Activated CD8-positive, alpha-beta memory T cell treated with anti-CD3 and anti-CD28 coated beads, Interleukin-2, amount 50 U/mL, for 24 hours (primary cell): ENCODE data around the gene NAV1.
"Not testable (repeated sequence)": the region's sequence is repeated elsewhere in the genome, so short reads cannot be mapped to it uniquely, and the experiment has no call there.

Experiments
- DNase-seq: peaks from one replicate; pipeline ENCODE4 v3.0.0-alpha.2; 2020; ENCODE audit errors: extremely low read depth

The NAV1 gene

DNA sequence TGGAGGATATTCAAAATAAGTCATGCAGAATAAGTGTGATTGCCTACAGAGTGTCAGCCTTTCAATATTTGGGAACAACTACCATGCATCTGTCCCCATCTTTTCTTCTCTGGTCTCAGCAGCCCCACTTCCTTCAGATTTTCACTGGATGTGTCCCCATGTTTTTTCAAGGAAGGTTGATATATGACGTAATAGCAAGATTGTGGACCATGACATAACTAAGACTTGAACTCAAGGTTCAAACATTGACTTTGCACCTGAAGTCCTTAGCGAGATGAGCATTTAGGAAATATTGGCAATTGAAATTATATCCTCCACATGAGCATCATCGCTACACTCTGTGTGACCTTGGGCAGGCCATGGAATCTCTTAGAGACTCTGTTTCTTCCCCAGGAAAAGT, 5.8 kb downstream of the NAV1 start:
- DNase-seq: no peak

DNA sequence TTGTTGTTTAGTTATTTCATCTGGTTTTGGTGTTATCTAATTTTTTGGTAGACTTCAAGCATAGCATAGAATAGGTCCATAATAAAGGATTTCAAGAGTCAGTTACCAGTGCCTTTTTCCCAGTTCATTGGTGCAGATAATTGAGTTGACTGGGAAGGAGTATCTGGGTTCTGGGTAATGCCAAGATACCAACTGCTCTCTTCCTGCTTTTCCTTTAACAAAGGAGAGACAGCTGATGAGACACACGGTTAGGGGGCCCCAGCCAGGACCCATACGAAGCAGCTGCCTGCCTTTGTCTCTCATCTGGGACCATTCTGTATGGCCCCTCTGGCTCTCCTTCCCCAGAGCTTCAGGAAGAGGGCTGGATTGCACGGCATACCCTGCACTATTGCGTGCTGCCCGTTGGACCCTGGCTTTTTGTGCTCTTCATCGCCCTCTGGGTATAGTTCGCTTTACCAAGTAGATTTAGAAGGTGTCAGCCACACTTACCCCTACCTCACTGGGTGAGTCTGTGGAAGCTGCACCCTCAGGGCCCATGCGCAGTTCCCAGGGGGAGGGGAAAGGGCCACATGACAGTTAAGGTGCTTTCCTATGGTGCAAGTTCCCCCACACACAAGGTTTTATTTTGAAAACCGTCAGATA, 7.0 kb downstream of the NAV1 start:
- no peak for DNase-seq

DNA sequence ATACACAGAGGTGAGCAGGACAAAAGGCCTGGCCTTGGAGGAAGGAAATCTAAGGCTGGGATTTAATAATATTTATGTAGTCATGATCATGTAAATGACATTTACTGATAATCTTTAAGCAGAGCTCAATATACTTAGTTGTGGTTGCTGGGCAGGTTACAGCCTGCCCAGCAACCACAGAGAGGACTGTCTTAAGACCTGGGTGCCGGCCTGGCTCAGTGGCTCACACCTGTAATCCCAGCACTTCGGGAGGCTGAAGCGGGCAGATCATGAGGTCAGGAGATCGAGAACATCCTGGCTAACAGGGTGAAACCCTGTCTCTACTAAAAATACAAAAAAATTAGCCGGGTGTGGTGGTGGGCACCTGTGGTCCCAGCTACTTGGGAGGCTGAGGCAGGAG, 10.6 kb downstream of the NAV1 start:
- not testable (repeated sequence) for DNase-seq

DNA sequence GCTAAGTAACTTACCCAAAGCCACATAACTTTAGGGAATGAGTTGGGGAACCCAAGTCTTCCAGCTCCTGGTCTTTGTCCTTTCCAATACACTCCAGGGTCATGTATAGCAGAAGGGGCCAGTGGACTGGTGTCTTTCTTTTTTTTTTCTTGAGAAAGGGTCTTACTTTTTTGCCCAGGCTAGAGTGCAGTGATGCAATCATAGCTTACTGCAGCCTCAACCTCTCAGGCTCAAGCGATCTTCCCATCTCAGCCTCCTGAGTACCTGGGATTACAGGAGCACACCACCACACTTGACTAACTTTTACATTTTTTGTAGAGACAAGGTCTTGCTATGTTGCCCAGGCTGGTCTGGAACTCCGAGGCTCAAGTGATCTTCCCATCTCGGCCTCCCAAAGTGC, 12.2 kb downstream of the NAV1 start:
- no peak for DNase-seq

DNA sequence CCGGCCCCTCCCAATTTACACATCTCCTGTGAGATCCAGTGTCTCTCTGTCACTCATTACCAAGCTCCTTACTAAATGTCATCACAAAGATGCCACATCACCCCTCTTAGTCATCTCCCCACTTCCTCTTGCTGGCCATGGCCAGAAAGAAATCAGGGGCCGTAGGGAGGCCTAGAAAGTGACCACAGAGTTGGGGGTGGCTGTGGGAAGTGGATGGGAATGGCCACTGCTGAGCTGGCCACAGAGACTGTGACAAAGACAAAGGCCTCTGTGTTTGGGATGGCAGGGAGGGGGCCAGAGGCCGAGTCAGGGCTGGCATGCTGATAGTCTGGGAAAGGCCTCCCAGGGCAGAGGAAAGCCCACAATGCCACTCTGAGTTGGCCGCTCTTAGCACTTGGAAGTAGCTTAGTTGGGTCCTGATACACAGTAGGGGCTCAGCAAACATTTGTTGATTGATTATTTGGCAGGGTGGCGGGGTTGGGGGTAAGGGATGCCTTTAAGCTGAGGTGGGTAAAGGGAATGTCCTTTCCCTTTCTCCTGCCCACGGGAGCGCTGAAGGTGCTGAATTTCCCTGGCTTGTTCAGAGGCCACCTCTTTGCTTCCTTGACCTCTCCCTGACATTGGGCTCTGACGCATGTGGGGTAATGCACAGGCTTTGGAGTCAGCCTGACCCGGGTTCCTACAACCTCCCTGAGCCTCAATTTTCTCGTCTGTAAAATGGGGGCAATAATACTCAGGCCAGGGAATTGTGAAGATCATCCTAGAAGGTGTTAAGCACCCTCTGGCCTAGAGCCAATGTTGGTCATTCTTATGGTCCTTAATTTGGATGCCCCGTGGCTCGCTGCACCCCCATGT, 13.2 kb downstream of the NAV1 start:
- DNase-seq: no peak

DNA sequence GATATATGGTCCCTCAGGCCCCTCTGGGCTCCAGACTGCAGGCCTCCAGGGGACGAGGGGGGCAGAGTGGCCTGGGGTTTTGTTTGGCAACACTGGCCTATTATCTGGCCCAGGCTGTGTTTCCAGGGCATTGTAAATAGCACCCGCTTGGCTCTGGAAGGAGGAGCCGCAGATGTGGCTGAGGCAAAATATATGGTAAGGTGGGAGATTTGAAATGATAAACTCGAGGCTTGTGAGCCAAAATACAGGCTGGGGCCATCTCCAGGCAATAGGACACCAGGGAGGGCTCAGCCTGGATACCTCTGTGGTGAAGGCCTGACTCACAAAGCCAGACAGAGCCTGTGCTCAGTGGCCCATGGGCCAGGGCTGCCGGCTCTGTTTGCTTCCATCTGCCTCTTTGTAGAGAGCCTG, 14.0 kb downstream of the NAV1 start:
- DNase-seq: no peak

DNA sequence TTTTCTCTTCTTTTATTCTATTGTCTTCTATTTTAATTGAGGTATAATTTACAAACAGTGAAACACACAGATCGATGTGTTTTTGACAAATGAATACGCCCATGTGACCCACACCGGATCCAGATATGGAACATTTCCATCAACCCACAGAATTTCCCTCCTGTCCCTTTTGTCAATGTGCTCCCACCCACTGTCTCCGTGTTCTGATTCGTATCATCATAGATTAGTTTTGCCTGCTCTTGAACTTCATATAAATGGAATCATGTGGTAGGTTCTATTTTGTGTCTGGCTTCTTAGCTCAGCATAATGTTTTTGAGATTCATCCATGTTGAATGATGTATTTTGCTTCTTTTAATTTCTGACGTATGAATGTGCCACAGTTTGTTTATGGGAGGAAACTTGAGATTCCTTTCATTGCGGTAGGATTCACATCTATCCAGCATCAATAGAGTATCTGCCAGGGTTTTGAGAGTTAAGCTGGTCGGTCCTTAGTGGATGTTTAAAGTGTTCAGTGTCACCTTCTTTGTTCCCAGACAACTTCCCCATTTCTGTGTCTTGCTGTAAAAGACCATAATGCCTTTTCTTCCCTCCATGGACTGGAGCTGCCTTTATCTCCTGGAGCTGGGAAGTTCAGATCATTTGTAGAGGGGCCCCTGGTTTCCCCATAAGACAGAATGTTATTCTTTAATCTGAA, 14.7 kb downstream of the NAV1 start:
- no peak for DNase-seq

DNA sequence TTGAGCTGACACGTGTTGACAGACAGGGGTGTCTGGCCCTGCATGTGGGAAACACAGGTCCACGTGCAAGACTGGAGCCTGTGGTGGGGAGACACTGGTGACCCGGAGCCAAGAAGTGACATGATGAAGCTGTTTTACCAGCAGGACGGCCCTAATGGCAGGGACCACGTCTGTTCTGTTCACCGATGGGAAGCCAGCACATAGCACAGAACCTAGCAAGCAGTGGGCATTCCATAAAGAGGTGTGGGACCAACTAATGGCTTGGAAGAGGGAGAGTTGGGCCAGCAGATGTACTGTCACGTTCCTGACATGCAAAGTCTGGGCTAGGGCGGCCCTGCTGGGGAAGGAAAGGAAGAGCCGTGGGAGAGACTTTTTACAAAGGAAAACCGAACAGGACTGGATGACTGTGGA, 15.3 kb downstream of the NAV1 start:
- no peak for DNase-seq

DNA sequence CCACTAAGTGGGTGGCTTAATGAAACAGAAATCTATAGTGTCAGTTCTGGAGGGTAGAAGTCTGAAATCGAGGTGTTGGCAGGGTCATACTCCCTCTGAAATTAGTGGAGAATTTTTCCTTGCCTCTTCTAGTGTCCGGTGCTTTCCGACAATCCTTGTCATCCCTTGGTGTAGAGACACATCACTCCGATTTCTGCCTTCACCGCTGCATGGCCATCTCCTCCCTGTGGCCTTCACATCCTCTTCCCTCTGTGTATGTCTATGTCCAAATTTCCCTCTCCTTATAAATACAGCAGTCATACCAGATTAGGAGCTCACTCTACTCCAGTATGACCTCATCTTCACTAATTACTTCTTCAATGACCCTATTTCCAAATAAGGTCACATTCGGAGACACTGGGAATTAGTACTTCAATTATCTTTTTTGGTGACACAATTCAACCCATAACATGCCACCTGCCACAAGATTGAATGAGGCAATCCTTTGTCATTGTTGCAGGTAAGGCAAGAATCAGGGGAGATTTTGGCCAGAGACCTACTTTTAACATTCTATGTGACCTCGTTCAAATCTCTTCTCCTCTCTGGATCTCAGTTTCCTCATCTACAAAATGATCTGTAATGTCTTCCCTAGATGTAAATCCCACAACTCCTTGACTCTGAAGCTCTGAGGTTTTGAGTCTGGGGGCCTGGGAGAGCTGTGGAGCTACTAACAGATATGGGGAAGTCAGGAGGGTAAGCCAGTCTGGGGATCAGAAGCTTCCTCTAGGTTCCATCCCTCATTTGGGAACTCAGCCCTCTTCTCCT, 16.1 kb downstream of the NAV1 start:
- DNase-seq: no peak

DNA sequence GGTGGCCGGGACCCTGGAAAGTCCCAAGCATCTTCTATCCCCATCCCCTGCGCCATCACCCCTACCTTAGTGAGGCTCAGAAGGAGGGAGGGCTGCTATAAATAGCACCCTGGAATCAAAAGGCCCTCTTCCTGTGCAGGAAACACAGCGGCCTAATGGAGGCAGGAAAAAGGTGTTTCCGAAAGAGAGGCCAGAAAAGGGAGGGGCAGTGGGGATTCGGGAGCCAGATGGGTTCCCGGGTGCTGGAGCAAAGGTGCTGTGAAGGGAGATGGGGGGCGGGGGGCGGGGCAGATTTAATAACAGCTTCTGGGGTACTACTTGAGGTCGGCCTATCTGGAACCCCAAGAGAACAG, 16.6 kb downstream of the NAV1 start:
- no peak for DNase-seq

DNA sequence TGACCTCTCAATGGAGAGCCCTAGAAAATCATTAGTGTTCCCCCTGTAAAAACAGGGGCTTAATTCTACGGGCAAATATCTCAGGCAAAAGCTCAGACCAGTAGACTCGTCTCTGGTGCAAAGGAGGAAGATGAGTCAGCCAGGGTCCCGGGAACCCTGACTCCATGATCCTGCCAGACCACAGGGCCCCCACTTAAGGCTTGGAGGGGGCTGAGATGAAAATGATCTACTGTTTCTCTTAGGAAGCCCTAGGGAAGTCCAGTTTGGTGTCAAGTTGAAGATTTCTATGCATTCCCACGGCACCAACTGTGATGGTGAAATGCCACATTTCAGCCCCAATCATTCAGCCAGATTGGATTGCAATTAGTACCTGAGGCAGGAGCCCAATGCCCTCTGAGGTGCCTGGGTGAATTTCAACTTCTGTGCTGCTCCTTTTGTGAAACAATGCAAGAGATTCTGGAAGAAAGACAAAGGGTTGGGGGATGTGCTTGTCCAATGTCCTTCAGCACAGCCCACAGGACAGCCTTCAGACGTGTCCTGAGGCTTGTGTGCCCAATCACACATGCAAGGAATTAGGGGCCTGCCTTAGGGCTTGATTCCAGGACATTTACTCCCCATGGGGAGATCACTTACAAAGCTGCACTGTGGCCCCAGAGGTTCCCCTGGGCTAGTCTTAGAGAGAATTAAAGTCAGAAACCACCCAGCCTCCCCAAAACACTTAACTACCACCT, 18.1 kb downstream of the NAV1 start:
- DNase-seq: no peak

DNA sequence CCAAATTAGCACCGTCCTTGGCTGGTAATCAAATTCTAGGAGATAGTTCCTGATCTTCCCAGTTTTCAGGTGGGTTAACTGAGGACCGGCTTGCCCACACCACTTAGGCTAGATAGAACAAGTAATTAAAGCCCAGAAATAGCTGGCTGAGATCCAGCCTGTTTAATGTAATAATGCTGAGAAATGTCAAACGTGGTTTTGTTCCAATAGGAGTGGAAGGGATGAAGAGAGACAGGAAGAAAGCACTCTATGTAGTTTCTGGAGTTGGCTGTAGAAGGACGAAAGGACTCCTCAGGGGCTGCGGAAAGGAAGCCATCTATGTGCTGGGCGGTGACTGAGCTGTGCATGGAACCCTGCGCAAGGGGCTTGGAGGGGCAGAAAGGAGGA, 18.6 kb downstream of the NAV1 start:
- no peak for DNase-seq

DNA sequence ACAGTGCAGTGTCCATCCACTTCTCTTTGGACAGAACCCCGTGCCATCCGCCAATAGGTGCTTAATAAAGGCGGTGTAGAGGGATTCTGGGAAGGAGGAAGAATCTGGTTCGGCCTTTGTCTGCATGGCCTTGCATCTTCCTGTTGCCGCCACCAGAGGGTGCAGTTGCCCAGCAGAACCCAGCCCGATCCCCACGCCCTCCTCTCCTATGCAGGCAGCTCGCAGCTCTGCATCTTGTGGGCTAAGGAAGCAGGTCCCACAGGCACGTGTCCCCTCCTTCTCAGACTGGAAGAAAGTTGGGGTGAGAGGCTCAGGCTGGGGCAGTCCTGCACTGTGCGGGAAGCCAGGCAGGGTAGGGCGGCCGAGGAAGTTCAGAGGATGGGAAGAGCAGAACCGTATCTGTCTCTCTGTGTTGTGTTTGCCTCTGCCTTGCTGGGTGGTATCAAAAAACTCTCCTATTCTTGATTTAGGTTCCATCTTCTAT, 20.8 kb downstream of the NAV1 start:
- peak; percentile 19 for DNase-seq

DNA sequence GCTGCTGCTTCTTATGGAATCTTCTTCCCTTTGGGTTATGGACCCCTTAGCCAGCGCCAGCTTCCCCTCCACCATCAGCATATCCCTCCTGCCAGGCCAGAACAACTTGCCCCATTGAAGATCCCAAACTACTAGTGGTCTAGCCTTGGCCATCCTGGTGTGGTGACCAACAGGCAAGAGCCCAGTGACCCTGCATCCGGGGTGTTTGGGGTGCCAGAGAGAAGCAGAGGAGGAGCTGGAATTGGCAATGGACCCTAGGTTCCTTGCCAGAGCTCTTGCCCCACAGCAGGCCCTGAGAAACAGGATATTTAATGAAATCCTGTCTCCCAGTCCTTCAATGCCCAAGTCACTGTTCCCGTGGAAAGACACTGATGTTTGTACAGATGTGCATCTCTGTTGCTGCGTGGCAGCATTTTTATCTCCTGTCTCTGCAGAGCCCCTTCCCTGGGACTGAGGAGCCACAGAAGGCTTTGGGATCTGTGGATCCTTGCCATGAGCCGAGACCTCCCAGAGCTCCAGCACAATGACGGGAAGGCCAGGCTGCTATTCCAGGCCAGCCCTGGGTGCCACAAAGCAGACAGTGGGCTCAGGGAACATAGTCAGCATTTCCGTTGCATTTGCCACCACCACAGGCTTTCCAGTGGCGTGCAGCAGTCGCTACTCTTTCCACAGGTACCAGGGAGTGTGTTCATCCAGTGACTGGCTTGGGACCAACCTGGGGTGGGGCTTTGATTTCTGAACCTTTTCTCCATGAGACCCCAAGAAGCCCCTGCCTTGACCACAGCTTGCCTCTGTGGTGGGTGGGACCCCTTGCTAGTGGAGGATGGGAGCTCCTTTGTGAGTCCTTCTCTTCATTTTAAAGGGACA, 21.6 kb downstream of the NAV1 start:
- no peak for DNase-seq

DNA sequence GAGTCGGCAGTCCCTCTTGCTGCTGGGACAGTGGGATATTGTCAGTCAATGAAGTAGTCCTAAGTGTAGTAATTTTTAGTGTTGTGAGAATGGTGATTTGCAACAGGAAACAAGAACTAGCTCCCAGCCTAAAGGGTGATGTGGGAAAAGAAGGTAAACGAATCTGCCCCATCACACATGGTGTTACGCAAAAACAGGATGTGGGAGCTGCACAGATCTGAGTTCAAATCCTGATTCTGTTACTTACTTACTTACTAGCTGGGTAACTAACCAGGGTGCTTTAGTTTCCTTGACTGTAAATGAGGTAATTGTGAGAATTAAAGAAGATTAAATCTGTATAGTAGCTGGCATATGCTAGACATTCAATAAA, 22.3 kb downstream of the NAV1 start:
- no peak for DNase-seq

DNA sequence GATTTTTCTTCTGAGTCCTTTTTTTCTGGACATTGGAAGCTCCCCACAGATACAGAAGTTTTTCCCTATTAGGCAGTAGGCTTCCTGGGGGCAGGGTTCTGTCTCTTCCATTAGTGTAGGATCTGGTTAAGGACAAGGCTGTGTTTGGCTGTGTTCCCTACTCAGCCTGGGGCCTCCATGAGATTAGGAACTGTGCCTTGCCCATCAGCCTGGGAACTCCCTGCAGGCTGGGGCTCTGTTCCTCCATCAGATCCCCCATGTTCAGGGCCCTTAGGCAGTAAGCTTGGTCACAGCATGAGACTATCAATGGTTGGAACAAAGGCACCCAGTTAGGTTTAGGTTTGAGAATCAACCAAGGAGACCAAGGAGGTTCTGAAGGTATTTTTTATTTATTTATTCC, 22.7 kb downstream of the NAV1 start:
- DNase-seq: no peak

DNA sequence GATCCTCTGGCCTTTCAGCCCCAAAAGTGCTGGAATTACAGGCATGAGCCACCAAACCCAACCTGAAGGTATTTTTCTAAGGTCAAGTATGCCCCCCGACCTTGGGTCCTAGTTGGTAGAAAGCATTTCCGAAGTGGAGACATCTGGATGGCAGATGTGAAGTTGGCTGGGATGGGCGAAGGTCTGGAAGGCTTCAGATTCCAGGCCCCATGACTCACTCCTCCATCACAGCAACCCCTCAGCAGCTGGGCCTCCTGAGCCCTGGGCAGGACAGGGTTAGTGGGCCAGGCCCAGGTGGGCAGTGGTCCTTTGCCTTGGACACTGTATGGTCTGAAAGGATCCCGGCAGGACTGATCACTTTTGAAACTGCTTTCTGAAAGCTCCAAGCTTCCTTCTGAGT, 23.3 kb downstream of the NAV1 start:
- no peak for DNase-seq

DNA sequence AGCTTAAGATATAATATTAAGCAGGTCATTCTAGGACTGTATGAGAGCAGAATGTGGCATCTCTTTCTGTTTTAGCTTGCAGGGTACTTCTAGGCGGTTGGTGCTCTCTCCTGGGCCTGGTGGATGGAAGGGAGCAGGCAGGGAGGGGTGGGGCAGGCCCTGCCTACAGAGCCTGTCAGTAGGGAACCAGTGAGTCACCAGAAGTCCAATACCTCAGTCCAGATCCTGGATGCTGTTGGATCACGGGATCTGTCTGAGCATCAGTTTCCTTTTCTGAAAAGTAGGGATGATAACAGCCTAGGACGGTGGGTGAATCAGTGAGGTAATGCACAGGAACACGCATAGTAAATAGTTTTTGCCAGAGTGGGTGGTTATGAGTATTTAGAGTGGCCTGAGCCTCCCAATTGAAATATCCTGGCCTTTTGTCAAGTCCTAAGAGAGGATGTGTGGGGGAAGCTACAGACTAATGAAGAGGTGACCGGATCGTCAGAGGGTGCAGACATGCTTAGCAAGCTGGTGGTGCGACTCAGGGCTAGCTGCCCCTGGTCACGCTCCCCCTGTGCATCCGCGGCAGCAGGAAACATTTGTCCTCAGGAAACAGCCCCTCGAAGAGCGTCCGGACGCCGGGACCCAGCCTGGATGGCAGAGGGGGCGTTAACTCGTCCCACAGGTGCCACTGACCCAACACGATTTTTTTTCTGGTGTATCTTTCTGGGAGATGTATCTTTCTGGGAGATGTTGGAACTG, 23.9 kb downstream of the NAV1 start:
- no peak for DNase-seq

DNA sequence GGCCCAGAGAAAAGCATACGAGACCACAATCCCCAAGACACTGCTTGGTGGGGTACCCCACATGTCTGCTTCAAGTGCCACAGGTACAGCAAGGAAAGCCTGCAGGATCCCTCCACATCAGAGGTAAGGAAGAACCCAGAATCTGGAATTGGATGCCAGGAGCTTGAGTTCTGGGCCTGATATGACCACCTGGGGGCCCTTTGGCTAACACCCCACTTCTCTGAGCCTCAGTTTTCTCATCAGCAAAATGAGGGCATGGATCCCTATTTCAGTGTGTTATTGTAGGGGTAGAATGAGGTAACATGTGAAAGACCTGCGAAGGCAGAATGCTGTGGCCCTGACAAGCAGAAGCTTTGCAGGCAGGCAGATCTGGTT, 24.5 kb downstream of the NAV1 start:
- DNase-seq: no peak

DNA sequence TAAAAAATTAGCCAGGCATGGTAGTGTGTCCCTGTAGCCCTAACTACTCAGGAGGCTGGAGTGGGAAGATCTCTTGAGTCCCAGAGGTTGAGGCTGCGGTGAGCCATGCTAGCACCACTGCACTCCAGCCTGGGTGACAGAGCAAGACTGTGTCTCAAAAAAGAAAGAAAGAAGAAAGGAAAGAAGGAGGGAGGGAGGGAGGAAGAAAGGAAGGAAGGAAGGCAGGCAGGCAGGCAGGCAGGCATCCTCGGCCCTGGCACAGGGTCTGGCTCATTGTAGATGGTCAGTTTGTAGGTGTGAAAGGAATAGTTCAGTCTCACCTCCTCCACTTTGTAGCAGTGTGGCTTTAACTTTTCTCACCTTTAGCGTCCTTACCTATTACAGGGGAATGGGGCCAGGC, 25.0 kb downstream of the NAV1 start:
- no peak for DNase-seq
